NCI-H526 (cell line): Measurements from ENCODE around the gene TTLL10.

Experiments used
- DNase-seq, 2 experiments: peaks; one replicate each; lab custom pipeline; 2025; lab: John Stamatoyannopoulos, UW

TTLL10 gene

DNA sequence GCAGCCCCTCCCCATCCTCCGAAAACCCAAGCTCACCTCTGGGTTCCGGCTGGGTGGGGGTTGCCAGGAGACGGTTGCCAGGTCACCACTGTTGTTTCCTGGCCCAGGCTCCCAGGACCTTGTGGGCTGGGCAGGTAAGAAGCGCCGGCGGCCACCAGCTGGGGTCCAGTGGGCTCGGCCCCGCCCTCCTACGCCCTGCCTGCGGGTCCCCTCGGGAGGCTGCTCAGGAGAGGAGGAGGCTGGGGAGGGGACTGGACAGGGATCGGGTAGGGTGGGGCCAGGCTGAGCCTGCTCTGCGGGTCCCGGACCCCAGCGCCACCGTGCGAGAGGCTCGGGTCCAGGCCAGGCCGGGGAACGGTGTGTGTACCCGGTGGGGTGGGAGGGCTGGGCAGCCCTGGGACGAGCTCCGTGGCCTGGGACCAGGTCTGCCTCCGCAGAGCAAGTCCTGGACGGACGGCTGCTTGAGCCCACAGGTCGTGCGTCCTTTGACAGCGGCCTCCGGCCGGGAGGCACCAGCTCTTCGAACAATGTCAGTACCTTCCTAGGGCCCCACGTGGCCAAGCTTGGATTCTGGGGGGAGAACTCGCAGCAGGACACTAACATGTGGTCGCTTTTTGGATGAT lies at the start of gene TTLL10:
TSS of gene TTLL10 (plus strand) at position 88 of the 623 bp plus-strand sequence. CDS start 5,336 bp downstream, outside the sequence.
- DNase-seq: peak in 1 of 2 experiments; percentile 70

GRCh38 chr1:1124508-1124785 lies 49.2 kb upstream of the TTLL10 start:
- DNase-seq: no peak

- DNase-seq: no peak
These were observed 48.7 kb upstream of the TTLL10 start for GRCh38 chr1:1124786-1125642.

GRCh38 chr1:1125945-1126344 lies 47.7 kb upstream of the TTLL10 start:
- DNase-seq: no peak

GRCh38 chr1:1127551-1128451 lies 45.9 kb upstream of the TTLL10 start:
- no peak for DNase-seq

- no peak for DNase-seq
These were observed 45.1 kb upstream of the TTLL10 start for GRCh38 chr1:1128454-1129139.

DNA sequence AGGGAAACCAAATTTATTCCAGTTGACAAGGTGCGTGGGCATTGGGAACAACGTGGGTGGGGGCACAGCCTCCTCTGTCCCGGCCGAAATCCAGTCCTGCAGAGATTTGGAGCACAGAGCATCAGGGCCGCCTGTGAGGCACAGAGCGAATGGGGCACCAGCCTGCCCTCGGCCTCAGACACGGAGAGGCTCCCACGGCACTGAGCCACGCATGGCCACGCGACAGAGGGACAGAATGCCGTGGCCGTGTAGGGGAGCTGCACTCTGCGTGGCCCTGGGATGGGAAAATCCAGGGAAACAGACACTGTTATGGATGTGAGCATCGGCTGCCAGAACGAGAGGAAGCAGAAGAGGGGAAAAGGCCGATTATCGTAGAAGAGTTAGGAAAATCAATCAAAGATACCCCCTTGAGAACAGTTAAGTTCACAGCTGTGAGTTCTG lies 44.3 kb upstream of the TTLL10 start:
- no peak for DNase-seq

- DNase-seq: no peak
These were observed 43.2 kb upstream of the TTLL10 start for GRCh38 chr1:1130206-1131120.

- DNase-seq: peak in 1 of 2 experiments; percentile 52
These were observed 41.4 kb upstream of the TTLL10 start for GRCh38 chr1:1132042-1132950.

DNA sequence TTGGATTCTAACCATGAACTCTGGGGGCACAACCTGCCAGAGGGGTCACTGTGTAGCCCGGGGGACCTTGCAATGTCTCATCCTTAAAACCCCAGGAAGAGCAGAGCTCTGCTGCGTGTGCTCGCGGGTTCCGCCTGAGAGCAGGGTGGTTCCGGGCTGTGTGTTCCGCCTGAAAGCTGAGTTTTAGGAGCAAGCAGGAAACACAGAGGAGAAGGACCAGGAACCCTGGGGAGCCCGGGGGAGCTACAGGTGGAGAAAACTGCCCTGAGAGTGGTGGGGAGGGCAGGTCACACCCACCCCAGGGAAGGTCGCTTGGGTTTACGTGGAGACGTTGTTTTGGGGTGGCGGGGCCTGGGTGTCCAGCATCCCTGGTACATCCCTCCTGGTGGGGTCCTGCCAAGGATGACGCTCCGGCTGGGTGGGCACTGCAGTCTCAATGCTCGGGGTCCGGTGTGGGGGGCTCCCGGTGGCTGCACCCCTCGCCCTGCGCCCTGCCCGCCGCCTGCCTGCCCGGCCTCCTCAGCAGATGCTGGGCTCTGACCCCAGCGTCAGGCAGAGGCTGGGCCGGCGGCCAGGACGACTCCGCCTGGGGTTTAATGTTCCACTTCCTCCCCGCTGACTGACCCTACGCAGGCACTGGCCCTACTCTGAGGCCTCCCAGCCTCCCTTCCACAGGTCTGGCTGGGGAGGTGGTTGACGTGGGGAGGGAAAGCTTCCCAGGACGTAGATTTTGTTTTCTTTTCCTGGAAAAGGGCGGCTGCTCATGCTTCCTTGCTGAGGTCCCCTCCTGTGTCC lies 40.5 kb upstream of the TTLL10 start:
- DNase-seq: no peak

DNA sequence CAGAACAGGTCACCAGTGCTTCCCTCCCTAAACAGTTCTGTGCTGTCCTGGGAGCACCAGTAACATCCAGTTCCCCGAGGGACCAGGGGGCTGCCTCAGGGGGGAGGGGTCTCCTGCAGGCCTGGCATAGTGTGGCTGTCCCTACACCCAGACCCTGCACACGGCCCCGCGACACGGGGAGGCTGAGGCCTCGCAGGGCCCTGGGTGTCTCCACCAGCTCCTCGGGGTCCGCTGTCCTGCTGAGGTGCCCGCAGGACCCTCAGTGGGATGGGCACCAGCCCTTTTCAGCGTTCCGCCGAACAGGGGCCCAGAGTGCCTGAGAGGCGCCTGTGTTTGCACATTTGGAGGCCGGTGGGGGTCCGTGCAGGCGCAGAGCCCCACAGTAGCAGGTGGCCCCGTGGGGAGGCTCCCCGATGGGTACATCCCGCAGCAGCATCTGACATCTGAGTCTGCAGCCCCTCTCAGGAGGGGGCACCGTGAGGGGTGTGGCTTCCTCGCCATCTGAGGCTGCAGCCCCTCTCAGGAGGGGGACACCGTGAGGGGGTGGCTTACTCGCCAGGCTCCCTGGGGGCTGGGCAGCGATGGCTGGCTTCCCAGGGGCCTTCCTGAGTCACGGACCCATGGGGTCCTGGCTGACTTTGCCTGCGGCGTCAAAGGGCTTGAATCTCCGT lies 39.2 kb upstream of the TTLL10 start:
- DNase-seq: no peak

DNA sequence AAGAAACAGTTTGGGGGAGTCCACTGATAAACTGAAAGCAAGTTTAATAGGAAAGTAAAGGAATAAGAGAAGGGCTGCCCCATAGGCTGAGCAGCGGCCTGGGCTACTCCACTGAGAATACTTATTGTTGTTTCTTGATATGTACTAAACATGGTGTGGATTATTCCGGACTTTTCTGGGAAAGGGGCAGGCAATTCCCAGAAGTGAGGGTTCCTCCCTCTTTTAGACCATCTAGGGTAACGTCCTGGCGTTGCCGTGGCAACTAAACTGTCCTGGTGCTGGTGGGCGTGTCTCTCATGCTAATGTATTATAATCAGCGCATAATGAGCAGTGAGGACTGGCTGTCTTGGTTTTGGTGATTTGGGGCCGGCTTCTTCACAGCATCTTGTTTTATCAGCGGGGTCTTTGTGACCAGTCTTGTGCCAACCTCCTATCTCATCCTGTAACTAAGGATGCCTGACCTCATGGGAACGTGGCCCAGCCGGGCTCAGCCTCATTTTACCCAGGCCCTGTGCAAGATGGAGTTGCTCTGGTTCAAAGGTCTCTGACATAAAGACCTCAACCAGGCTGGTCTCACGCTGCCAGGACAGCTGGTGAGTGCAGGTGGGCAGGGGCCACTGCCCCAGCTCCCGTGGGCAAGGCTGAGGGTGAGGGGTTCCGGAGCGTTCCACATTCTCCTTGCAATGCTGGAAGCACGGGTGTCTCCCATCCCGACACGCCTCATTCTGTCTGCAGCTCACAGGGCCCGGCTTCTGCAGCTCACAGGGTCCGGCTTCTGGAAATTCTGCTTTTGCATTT lies 38.1 kb upstream of the TTLL10 start:
- DNase-seq: peak in 1 of 2 experiments; percentile 55

DNA sequence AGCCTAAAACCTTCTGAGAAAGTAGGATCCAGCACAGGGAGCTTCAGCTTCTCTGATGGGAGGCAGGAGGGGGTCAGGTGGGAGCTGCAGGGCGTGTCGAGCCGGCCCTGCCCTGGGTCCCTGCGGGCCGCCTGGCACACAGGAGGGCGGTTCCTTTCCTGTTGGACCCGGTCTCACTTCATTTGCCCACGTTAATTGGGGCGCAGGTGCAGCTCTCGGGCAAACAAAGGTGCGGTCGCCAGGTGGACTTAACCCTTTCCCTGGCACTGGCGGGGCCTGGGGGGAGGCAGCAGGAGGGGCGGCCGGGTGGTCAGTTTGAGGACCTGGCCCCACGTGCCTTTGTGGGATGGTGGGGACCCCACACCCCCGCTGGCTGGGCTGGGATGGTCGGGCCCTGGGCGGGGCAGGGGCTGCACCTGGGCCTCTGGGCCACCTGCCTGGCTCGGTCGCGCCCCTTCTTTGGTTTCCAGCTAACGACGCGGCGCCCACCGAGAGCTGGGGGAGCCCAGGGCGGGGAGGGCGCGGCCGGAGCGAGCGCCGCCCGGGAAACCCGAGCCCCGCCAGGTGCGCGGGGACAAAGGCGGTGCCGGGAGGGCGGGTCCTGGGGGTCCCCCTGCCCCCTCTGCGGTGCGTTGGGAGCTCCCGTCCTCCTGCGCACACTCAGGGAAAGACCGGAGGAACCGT lies 37.0 kb upstream of the TTLL10 start:
- DNase-seq: peak; percentile 94 to 98

GRCh38 chr1:1137256-1138045 lies 36.2 kb upstream of the TTLL10 start:
- DNase-seq: peak; percentile 62 to 82

GRCh38 chr1:1140673-1141072 lies 33.0 kb upstream of the TTLL10 start:
- DNase-seq: no peak
